ENCODE data around the gene PLCG2.
"Not testable (repeated sequence)": the region's sequence is repeated elsewhere in the genome, so short reads cannot be mapped to it uniquely, and the experiment has no call there.

PLCG2 gene

GRCh38 chr16:81786321-81786720 is 7.2 kb downstream of the PLCG2 start:
- no peaks in the 10 kb centered on the region for H3K9me3 Mint-ChIP-seq
- ATAC-seq (replicated peaks) (no peak), DNase-seq (no peak)
- H3K27ac Mint-ChIP-seq = peak overlapping the region in 1 of 2 donors; percentile 31
- H3K4me3 Mint-ChIP-seq = no peak overlapping the region
- peaks cover 5% of the 10 kb centered on the region for H3K36me3 Mint-ChIP-seq (ENCODE audit: insufficient read depth)
- H3K27me3 Mint-ChIP-seq = peaks cover 0 to 3% of the 10 kb centered on the region in 2 donors
- peaks cover 12 to 14% of the 10 kb centered on the region in 2 donors for H3K4me1 Mint-ChIP-seq (ENCODE audit: low read depth in 2 of 2)

DNA sequence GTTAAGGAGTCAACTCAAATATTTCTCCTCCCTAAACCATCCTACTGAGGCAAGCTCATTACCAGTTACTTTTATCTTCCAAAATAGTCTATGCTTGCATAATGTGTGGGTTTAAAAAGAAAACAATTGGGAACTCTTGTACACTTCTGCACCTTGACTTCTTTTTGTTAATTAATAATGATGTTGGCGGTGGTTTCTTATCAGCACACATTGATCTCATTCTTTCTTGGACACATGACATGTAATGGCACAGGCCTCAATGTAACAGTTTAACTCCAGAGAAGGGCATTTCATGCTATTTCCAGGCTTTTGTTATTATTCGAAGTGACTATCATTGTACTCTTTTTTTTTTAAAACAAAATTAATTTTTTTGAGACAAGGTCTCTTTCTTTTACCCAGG is 7.8 kb downstream of the PLCG2 start:
- H3K4me3 Mint-ChIP-seq = no peak overlapping the region
- H3K36me3 Mint-ChIP-seq (ENCODE audit: insufficient read depth) = peaks cover 5% of the 10 kb centered on the region
- no peak for ATAC-seq (replicated peaks)
- H3K27ac Mint-ChIP-seq = peak overlapping the region in 1 of 2 donors; percentile 31
- H3K4me1 Mint-ChIP-seq (ENCODE audit: low read depth in 2 of 2) = peaks cover 10 to 14% of the 10 kb centered on the region in 2 donors
- H3K9me3 Mint-ChIP-seq = no peaks in the 10 kb centered on the region
- DNase-seq = no peak
- no peaks in the 10 kb centered on the region for H3K27me3 Mint-ChIP-seq

GRCh38 chr16:81787659-81788058 is 8.6 kb downstream of the PLCG2 start:
- Mint-ChIP-seq H3K27me3 (no peaks in the 10 kb centered on the region), H3K27ac (no peak overlapping the region), H3K36me3 (ENCODE audit: insufficient read depth) (peaks cover 3% of the 10 kb centered on the region), H3K9me3 (no peaks in the 10 kb centered on the region), H3K4me1 (ENCODE audit: low read depth in 2 of 2) (peaks cover 6 to 14% of the 10 kb centered on the region in 2 donors), H3K4me3 (no peak overlapping the region)
- ATAC-seq (replicated peaks) (no peak), DNase-seq (no peak)

DNA sequence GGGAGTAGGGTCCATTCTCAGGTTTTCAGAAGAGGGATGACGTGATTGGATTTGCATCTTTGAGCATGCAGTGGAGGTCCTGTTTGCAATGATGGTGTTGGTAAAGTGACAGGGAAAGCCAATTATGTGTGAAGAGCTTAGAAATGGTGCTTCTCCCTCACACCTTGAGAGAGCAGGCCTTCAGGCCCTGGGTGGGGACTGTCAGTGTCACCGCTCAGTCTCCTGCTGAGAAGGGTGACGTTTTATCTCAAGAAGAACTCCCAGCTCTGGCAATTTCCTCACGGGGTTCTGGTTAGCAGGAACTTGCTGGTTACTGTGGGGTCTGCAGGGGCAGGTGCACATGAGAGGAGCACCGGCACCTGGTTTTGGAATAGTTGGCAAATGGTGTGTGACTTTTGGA is 11.2 kb downstream of the PLCG2 start:
- ATAC-seq (replicated peaks) = no peak
- H3K27me3 Mint-ChIP-seq = no peaks in the 10 kb centered on the region
- no peak overlapping the region for H3K27ac Mint-ChIP-seq

DNA sequence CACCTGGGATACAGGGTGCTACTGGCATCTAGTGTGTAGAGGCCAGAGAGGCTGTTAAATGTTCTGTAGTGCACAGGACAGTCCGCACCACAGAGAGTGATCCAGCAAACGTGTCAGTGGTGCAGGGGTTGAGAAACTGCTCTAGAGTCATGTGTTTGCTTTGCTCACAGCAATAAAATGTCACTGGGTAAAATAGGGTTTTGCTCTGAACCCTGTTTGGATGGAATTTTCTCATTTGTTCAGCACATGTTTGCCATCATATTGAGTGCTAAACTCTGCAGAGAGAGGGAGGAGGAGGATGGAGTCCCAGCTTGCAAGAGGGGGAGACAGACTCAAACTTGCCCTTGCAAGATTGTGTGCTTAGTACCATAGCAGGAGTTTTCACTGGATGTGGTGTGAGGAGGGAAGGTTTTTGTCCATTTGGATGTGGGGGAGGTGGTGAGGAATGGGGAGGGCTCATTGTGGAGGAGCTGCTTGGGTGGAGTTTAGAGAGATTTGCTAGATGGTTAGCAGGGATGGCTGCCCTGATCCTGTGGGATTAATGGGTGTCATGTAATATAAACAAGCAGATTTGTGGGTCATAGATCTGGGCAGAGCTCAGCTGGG is 11.8 kb downstream of the PLCG2 start:
- H3K27ac Mint-ChIP-seq = peak overlapping the region in 1 of 2 donors; percentile 14
- no peaks in the 10 kb centered on the region for H3K36me3 Mint-ChIP-seq (ENCODE audit: insufficient read depth)

More for the DNA sequence above, 11.2 kb downstream of the PLCG2 start:
- Mint-ChIP-seq H3K36me3 (ENCODE audit: insufficient read depth) (peaks cover 3% of the 10 kb centered on the region), H3K9me3 (no peaks in the 10 kb centered on the region), H3K4me1 (ENCODE audit: low read depth in 2 of 2) (peaks cover 6% of the 10 kb centered on the region in 2 donors), H3K4me3 (no peak overlapping the region)
- no peak for DNase-seq

GRCh38 chr16:81792828-81793227 is 13.7 kb downstream of the PLCG2 start:
- Mint-ChIP-seq H3K36me3 (ENCODE audit: insufficient read depth) (no peaks in the 10 kb centered on the region), H3K27ac (peak overlapping the region in 1 of 2 donors; percentile 26), H3K4me1 (ENCODE audit: low read depth in 2 of 2) (peaks cover 19 to 24% of the 10 kb centered on the region in 2 donors), H3K4me3 (no peak overlapping the region), H3K9me3 (no peaks in the 10 kb centered on the region), H3K27me3 (no peaks in the 10 kb centered on the region)
- DNase-seq = no peak
- no peak for ATAC-seq (replicated peaks)

More for the DNA sequence above, 11.8 kb downstream of the PLCG2 start:
- Mint-ChIP-seq H3K4me1 (ENCODE audit: low read depth in 2 of 2) (peaks cover 6 to 8% of the 10 kb centered on the region in 2 donors), H3K4me3 (no peak overlapping the region), H3K27me3 (no peaks in the 10 kb centered on the region), H3K9me3 (no peaks in the 10 kb centered on the region)
- no peak for DNase-seq
- no peak for ATAC-seq (replicated peaks)

DNA sequence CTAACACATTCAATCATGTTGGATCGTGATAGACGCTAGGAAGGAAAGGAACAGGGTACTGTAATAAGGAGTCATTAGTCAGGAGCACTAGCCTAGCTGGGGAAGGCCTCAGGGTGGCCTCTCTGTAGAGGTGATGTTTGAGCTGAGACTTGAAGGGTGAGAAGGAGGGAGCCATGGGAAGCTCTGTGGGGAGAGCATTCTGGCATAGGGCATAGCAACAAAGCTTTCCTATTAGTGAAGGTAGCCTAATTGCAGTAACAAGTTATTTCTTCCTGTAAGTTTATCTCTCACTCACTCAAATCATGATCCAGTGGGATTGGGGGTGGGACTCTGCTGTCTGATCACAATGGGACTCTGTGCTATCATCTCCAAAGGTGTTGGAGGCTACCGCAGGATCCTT is 16.1 kb downstream of the PLCG2 start:
- ATAC-seq (replicated peaks) (no peak), DNase-seq (no peak)
- Mint-ChIP-seq H3K36me3 (ENCODE audit: insufficient read depth) (no peaks in the 10 kb centered on the region), H3K27me3 (no peaks in the 10 kb centered on the region), H3K4me3 (no peak overlapping the region), H3K27ac (peak overlapping the region in 1 of 2 donors; percentile 54), H3K4me1 (ENCODE audit: low read depth in 2 of 2) (peaks cover 26 to 32% of the 10 kb centered on the region in 2 donors), H3K9me3 (no peaks in the 10 kb centered on the region)

GRCh38 chr16:81796035-81796434 is 16.9 kb downstream of the PLCG2 start:
- Mint-ChIP-seq H3K4me3 (no peak overlapping the region), H3K27ac (peak overlapping the region; percentile 24 to 95), H3K36me3 (ENCODE audit: insufficient read depth) (no peaks in the 10 kb centered on the region), H3K27me3 (no peaks in the 10 kb centered on the region), H3K4me1 (ENCODE audit: low read depth in 2 of 2) (peaks cover 27 to 32% of the 10 kb centered on the region in 2 donors), H3K9me3 (no peaks in the 10 kb centered on the region)
- DNase-seq (no peak), ATAC-seq (replicated peaks) (peak; percentile 32)

GRCh38 chr16:81796583-81797346 is 17.7 kb downstream of the PLCG2 start:
- H3K9me3 Mint-ChIP-seq = no peaks in the 10 kb centered on the region
- H3K4me3 Mint-ChIP-seq = no peak overlapping the region
- peak overlapping the region; percentile 24 to 95 for H3K27ac Mint-ChIP-seq
- no peak for ATAC-seq (replicated peaks)
- no peak for DNase-seq
- H3K27me3 Mint-ChIP-seq = no peaks in the 10 kb centered on the region
- H3K36me3 Mint-ChIP-seq (ENCODE audit: insufficient read depth) = no peaks in the 10 kb centered on the region
- peaks cover 27 to 32% of the 10 kb centered on the region in 2 donors for H3K4me1 Mint-ChIP-seq (ENCODE audit: low read depth in 2 of 2)

- H3K27ac Mint-ChIP-seq = peak overlapping the region; percentile 86 to 95
- H3K27me3 Mint-ChIP-seq = no peaks in the 10 kb centered on the region
- H3K9me3 Mint-ChIP-seq = no peaks in the 10 kb centered on the region
- ATAC-seq (replicated peaks) (peak; percentile 62), DNase-seq (peak in 1 of 3 experiments; percentile 17)
- peaks cover 27 to 32% of the 10 kb centered on the region in 2 donors for H3K4me1 Mint-ChIP-seq (ENCODE audit: low read depth in 2 of 2)
- H3K4me3 Mint-ChIP-seq = peak overlapping the region; percentile 64 to 68
- no peaks in the 10 kb centered on the region for H3K36me3 Mint-ChIP-seq (ENCODE audit: insufficient read depth)
These were observed 18.4 kb downstream of the PLCG2 start for GRCh38 chr16:81797443-81797842.

DNA sequence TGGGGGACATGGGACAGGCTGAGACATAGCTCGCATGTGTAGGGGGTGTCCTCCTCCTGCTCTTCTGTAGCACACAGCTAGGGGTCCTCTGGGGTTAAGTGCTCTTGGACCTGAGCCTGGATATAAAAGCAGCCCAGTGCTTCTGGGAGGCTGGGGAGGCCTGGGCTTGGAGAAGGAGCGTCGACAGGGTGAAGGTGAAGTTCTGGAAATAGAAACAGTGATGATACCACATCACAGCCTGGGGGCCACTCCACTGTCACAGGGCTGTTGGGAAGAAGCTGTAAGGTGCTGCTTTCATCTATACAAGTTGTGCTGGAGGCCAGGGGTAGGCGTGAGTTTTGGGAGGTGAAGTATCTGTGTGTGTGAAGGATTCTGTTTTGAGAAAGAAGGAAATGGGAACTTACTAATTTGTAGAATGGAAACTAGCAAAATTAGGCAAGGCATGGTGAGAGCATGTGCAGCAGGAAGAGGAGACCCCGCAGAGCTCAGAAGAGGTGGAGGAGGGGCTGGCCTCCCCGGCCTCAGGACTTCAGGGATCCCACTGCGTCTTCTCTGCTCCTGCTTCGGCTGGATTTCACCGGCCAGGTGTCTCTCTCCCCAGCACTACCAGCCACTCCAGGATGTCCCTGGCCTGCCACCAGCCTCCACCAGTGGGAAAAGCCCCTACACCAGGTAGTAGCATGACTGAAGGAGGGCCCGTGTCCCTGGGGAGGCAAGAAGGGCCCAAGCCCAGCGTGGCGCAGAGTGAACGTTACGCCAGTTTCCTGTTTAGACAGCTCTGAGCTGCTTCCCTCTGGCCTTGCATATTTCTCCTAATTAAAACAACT is 19.4 kb downstream of the PLCG2 start:
- DNase-seq (peak in 1 of 3 experiments; percentile 29), ATAC-seq (replicated peaks) (peak; percentile 62)
- Mint-ChIP-seq H3K36me3 (ENCODE audit: insufficient read depth) (no peaks in the 10 kb centered on the region), H3K4me3 (peak overlapping the region; percentile 64 to 68), H3K27me3 (no peaks in the 10 kb centered on the region), H3K9me3 (no peaks in the 10 kb centered on the region), H3K4me1 (ENCODE audit: low read depth in 2 of 2) (peaks cover 27 to 32% of the 10 kb centered on the region in 2 donors), H3K27ac (peak overlapping the region; percentile 86 to 95)

DNA sequence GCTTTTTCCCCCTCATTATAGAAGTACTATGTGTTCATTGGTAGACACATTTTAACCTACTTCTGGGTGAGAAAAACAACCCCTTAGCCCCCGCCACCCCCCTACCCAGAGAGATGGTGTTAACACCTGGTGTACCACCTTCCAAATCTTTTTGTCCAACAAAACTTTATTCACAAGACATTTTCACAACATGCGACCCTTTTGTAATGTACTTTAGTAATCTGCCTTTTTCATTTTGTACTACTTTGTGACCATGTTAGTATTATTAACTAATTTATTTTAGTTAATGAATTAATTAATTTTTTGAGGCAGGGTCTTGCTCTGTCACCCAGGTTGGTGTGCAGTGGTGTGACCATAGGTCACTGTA is 20.0 kb downstream of the PLCG2 start:
- Mint-ChIP-seq H3K27ac (peak overlapping the region; percentile 86 to 95), H3K9me3 (no peaks in the 10 kb centered on the region), H3K27me3 (no peaks in the 10 kb centered on the region), H3K4me3 (peak overlapping the region; percentile 64 to 68), H3K36me3 (ENCODE audit: insufficient read depth) (no peaks in the 10 kb centered on the region), H3K4me1 (ENCODE audit: low read depth in 2 of 2) (peaks cover 27 to 33% of the 10 kb centered on the region in 2 donors)
- no peak for ATAC-seq (replicated peaks)
- no peak for DNase-seq

GRCh38 chr16:81801724-81802123 is 22.6 kb downstream of the PLCG2 start:
- not testable (repeated sequence) for H3K9me3 Mint-ChIP-seq; DNase-seq; ATAC-seq (replicated peaks); H3K4me3 Mint-ChIP-seq; H3K27me3 Mint-ChIP-seq; H3K36me3 Mint-ChIP-seq (ENCODE audit: insufficient read depth); H3K27ac Mint-ChIP-seq
- H3K4me1 Mint-ChIP-seq (ENCODE audit: low read depth in 2 of 2) = peaks cover 19 to 30% of the 10 kb centered on the region in 2 donors

All from effector memory CD8-positive, alpha-beta T cell (primary cell).